Upper lobe of right lung (tissue), 1 donor: ENCODE results near the gene CDK4. TPM values are rescaled to one million over a fixed set of nuclear protein-coding genes. Genes with fewer than 3 reads are reported as not detected.
"Not testable (repeated sequence)": the region's sequence is repeated elsewhere in the genome, so short reads cannot be mapped to it uniquely, and the experiment has no call there.

ENCODE experiments used
- ATAC-seq: fragments of 200-7000 bp; cut with Tn5 transposase; one replicate; pipeline ENCODE4 v1.9.1; 2020; ENCODE audit warnings: mild to moderate bottlenecking, moderate library complexity
- DNase-seq: peaks from one replicate; pipeline ENCODE4 v3.0.0-alpha.2; 2020
- H3K27ac ChIP-seq: fragments of 200-600 bp; one replicate; pipeline ENCODE4 v1.8.0; 2022
- H3K27me3 ChIP-seq: fragments of 200-600 bp; one replicate; pipeline ENCODE4 v1.8.0; 2022; ENCODE audit warnings: mild to moderate bottlenecking
- H3K36me3 ChIP-seq: fragments of 200-600 bp; one replicate; pipeline ENCODE4 v1.8.0; 2022
- H3K4me1 ChIP-seq: fragments of 200-600 bp; one replicate; pipeline ENCODE4 v1.8.0; 2022
- H3K4me3 ChIP-seq: fragments of 200-600 bp; one replicate; pipeline ENCODE4 v1.8.0; 2022; ENCODE audit warnings: mild to moderate bottlenecking
- H3K9me3 ChIP-seq: fragments of 200-600 bp; one replicate; pipeline ENCODE4 v1.8.0; 2022
- CTCF ChIP-seq: fragments of 200-600 bp; IDR thresholded peaks from one replicate; pipeline ENCODE4 v1.8.0; 2022; ENCODE audit warnings: antibody characterized with exemption
- intact Hi-C: fragments of 100-400 bp; cut with DNase I; formaldehyde crosslinking; loops from one replicate; pipeline ENCODE4 v1.11.0; 2022
- total RNA-seq: library from RNA; stranded (reverse); fragmentation: NEBNext Ultra II Directional; extraction: Animal tissue kit (Norgen Biotek cat#: 25700); gene quantifications from one replicate; pipeline ENCODE4 v1.2.1, GENCODE V29; 2021
- donor health status: DM: no; HTN: yes; CAD: no; lungs with severe emphysema.

Gene CDK4
- total RNA-seq, 1 donor from 2014 or later: 77.6 TPM

- DNase-seq: no peak
- Histone ChIP-seq H3K4me1 (no peaks in the 10 kb centered on the region), H3K27ac (no peak overlapping the region), H3K4me3 (no peak overlapping the region), H3K27me3 (no peaks in the 10 kb centered on the region), H3K36me3 (peaks cover 74% of the 10 kb centered on the region), H3K9me3 (no peaks in the 10 kb centered on the region)
- no peak for TF ChIP-seq CTCF
- intact Hi-C loops: no loop called here
- ATAC-seq: no peak
These were observed 33.2 kb downstream of the CDK4 start for GRCh38 chr12:57718641-57719528.

GRCh38 chr12:57717846-57718640 is 34.1 kb downstream of the CDK4 start:
- Histone ChIP-seq H3K4me3 (no peak overlapping the region), H3K9me3 (no peaks in the 10 kb centered on the region), H3K27me3 (no peaks in the 10 kb centered on the region), H3K36me3 (peaks cover 76% of the 10 kb centered on the region), H3K27ac (no peak overlapping the region), H3K4me1 (no peaks in the 10 kb centered on the region)
- no peak for DNase-seq
- ATAC-seq: no peak
- intact Hi-C loops: no loop called here
- no peak for TF ChIP-seq CTCF

GRCh38 chr12:57717131-57717530 is 35.0 kb downstream of the CDK4 start:
- H3K9me3 ChIP-seq: no peaks in the 10 kb centered on the region
- no peak for ATAC-seq

GRCh38 chr12:57716305-57716704 is 35.8 kb downstream of the CDK4 start:
- intact Hi-C loops: no loop called here
- H3K36me3 ChIP-seq: peaks cover 89% of the 10 kb centered on the region

More at GRCh38 chr12:57717131-57717530, 35.0 kb downstream of the CDK4 start:
- Histone ChIP-seq H3K4me1 (no peaks in the 10 kb centered on the region), H3K36me3 (peaks cover 81% of the 10 kb centered on the region), H3K4me3 (no peak overlapping the region), H3K27ac (no peak overlapping the region), H3K27me3 (no peaks in the 10 kb centered on the region)
- no peak for DNase-seq
- no peak for TF ChIP-seq CTCF
- intact Hi-C loops: no loop called here

GRCh38 chr12:57715786-57716185 is 36.3 kb downstream of the CDK4 start:
- Histone ChIP-seq H3K4me1 (no peaks in the 10 kb centered on the region), H3K27me3 (no peaks in the 10 kb centered on the region), H3K27ac (no peak overlapping the region), H3K4me3 (no peak overlapping the region), H3K9me3 (no peaks in the 10 kb centered on the region), H3K36me3 (peaks cover 89% of the 10 kb centered on the region)
- TF ChIP-seq CTCF: no peak
- no peak for DNase-seq
- intact Hi-C loops: no loop called here
- peak; percentile 19 for ATAC-seq

More at GRCh38 chr12:57716305-57716704, 35.8 kb downstream of the CDK4 start:
- Histone ChIP-seq H3K27ac (no peak overlapping the region), H3K27me3 (no peaks in the 10 kb centered on the region), H3K4me3 (no peak overlapping the region), H3K4me1 (no peaks in the 10 kb centered on the region), H3K9me3 (no peaks in the 10 kb centered on the region)
- TF ChIP-seq CTCF: no peak
- DNase-seq (no peak), ATAC-seq (no peak)

- DNase-seq, ATAC-seq, H3K4me3 ChIP-seq, H3K4me1 ChIP-seq, intact Hi-C loops, H3K27me3 ChIP-seq, H3K27ac ChIP-seq, H3K9me3 ChIP-seq: not testable (repeated sequence)
- peaks cover 83% of the 10 kb centered on the region for H3K36me3 ChIP-seq
These were observed 36.9 kb downstream of the CDK4 start for GRCh38 chr12:57715036-57715748.
